ENCODE measurements around the gene SHANK1.

Gene SHANK1

GRCh38 chr19:50724522-50725217, 5.1 kb upstream of the SHANK1 start (continued):
- TF ChIP-seq REST (tag by site-specific recombination; IDR thresholded peaks at IDR 0.05) (no peak), ZNF274 (IDR thresholded peaks at IDR 0.05; ENCODE audit: low read length) (no peak), ZNF274 (tag by site-specific recombination; IDR thresholded peaks at IDR 0.05; ENCODE audit: borderline replicate concordance) (no peak), ZSCAN16 (tag by site-specific recombination; IDR thresholded peaks at IDR 0.05) (no peak), ZNF223 (tag by site-specific recombination; IDR thresholded peaks at IDR 0.05) (no peak), ZBTB20 (tag by site-specific recombination; IDR thresholded peaks at IDR 0.05) (no peak; the same call in 1 of the 2 replicates), ZNF777 (tag by site-specific recombination; IDR thresholded peaks at IDR 0.05; ENCODE audit: borderline replicate concordance) (no peak), ZBTB10 (tag by site-specific recombination; IDR thresholded peaks at IDR 0.05) (peak; percentile 61), ZNF2 (tag by site-specific recombination; IDR thresholded peaks at IDR 0.05) (peak; percentile 86), ZNF791 (tag by site-specific recombination; IDR thresholded peaks at IDR 0.05) (no peak), ZFP69B (tag by site-specific recombination; IDR thresholded peaks at IDR 0.05) (peak; percentile 36; the same call in 1 of the 2 replicates), BCL11B (tag by site-specific recombination; IDR thresholded peaks at IDR 0.05; ENCODE audit: low read depth) (peak; percentile 76; the same call in 1 of the 2 replicates), ZBTB49 (tag by site-specific recombination; IDR thresholded peaks at IDR 0.05; ENCODE audit: low read depth) (no peak), ZNF776 (tag by site-specific recombination; IDR thresholded peaks at IDR 0.05; ENCODE audit: borderline replicate concordance) (no peak), ZNF843 (tag by site-specific recombination; IDR thresholded peaks at IDR 0.05) (peak; percentile 55; the same call in 1 of the 2 replicates), CTCF (tag by site-specific recombination; IDR thresholded peaks at IDR 0.05) (peak; percentile 100), ZSCAN5A (tag by site-specific recombination; IDR thresholded peaks at IDR 0.05) (no peak), ZNF426 (tag by site-specific recombination; IDR thresholded peaks at IDR 0.05) (no peak), ZBTB6 (tag by site-specific recombination; IDR thresholded peaks at IDR 0.05) (no peak), ZNF76 (tag by site-specific recombination; IDR thresholded peaks at IDR 0.05; ENCODE audit: borderline replicate concordance, low read depth) (peak; percentile 45; the same call in 1 of the 2 replicates), ZNF585B (tag by site-specific recombination; IDR thresholded peaks at IDR 0.05) (no peak), ZNF660 (tag by site-specific recombination; IDR thresholded peaks at IDR 0.05) (peak; percentile 73; the same call in 1 of the 2 replicates), PRDM6 (tag by site-specific recombination; IDR thresholded peaks at IDR 0.05) (no peak)
